ENCODE data around the gene RPL38.

- TF ChIP-seq CTCF (conservative IDR thresholded peaks at IDR 0.05 in 1 of 2, IDR thresholded peaks at IDR 0.05 in 1 of 2; ENCODE audit: low read depth in 1 of 2, low read length in 2 of 2), result no peak
- TF ChIP-seq EZH2 (IDR thresholded peaks at IDR 0.05; ENCODE audit: low read length, missing control alignments), result no peak
These were observed 32.6 kb upstream of the RPL38 start for GRCh38 chr17:74170924-74171323.
